T-helper 1 cell (primary cell): ENCODE measurements around the gene ADGRG1.

Experiments used
- DNase-seq, 5 donors: peaks; one replicate each; pipeline ENCODE4 v3.0.0-alpha.2; 2012 to 2020

ADGRG1 gene

DNA sequence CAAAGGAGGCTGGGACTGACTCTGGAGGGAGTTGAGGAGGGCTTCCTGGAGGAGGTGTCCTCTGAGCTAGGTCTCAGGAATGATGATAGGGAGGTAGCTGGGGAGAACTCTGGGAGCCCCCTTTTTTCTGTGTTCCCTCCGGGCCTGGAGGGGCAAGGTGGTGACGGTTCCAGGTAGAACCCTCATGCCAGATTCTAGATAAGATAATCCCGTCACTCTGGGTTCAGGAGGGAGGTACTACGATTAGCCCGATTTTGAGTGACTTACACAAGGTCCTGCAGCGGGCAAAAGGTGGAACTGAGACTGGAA lies 21.0 kb downstream of the ADGRG1 start:
- no peak for DNase-seq

DNA sequence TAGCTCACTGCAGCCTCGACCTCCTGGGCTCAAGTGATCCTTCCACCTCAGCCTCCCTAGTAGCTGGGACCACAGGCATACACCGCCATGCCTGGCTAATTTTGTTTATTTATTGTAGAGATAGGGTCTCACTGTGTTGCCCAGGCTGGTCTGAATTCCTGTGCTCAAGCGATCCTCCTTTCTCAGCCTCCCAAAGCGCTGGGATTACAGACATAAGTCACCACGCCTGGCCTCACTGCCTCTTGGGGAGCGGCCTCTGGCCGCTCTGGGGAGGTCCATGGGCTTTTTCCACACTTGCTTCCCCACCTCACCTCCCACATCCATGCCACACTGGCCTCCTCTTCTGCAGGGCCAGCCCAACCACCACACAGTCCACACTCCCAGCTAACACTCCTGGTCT lies 21.4 kb downstream of the ADGRG1 start:
- DNase-seq = no peak

DNA sequence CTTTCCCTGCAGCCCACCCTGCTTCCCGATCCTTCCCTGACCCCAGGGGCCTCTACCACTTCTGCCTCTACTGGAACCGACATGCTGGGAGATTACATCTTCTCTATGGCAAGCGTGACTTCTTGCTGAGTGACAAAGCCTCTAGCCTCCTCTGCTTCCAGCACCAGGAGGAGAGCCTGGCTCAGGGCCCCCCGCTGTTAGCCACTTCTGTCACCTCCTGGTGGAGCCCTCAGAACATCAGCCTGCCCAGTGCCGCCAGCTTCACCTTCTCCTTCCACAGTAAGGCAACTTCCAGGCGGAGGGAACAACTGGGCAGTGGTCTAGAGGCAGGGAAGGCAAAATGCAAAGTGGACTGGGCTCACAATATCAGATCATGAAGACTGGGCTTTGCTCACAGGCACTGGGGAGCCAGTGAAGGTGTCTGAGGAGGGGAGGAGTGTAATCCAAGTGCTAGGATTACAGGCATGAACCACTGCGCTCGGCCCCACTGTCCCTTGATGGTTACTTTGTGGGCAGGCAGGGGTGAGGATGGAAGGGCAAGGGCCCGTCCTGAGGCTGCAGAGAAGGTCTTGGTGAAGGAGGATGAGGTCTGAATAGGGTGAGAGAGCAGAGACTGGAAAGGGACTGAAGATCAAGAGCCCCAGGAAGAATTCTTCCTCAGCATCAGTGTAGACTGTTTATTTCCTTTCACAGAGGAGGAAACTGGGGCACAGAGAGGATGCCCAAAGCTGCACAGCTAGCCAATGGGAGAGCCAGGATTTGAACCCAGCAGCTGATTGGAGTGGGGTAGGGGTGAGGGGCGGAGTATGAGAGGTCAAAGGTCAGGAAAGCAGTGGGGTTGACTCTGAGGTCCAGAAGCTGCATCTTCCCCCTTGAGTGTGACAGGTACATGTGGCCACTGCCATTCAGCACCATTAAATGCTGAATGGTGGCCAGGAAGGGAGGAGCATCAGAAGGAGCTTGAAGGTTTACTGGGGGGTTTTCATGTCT lies 23.2 kb downstream of the ADGRG1 start:
- DNase-seq = peak in 1 of 5 donors; percentile 71

DNA sequence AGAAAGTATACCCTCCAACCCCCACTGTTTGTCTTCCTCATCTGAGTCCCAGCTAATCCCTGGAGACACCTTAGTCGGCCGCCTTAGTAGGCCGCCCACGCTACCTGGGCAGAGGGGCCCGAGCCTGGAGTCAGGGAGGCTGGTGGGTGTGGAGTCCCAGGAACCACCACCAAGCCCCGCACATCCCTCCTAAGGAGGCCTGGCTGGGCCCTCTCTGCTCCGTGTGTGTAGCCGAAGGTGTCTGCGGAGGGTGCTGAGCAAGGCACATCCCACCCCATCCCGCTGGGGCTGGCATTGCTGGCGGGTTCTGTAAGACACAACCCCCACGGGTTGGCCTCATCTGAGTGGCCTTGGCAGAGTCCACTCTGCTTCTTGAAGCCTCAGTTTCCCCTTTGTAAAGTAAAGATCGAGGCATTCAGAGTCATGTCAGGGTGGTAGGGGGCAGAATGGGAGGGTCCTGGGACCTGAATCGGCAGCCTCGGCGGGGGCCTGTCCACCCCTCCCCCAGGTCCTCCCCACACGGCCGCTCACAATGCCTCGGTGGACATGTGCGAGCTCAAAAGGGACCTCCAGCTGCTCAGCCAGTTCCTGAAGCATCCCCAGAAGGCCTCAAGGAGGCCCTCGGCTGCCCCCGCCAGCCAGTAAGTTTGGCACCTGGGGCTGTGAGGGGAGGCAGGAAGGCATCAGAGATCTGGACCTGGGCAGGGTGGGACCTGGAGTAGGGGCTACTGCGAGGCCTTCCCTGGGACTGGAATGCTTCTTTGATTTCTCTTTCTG lies 24.5 kb downstream of the ADGRG1 start:
- no peak for DNase-seq

DNA sequence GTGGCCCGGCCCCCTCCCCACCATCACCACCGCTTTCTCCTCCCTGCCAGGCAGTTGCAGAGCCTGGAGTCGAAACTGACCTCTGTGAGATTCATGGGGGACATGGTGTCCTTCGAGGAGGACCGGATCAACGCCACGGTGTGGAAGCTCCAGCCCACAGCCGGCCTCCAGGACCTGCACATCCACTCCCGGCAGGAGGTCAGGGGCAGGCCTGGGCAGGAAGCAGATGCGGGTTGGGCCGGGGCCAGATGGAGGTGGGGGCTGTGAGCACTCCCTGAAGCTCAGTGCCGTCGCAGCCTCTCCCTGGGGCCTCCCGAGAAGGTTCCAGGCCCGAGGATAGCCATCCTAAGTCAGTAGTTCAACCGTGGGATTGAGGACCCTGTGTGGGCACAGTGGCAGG lies 25.5 kb downstream of the ADGRG1 start:
- DNase-seq = no peak

DNA sequence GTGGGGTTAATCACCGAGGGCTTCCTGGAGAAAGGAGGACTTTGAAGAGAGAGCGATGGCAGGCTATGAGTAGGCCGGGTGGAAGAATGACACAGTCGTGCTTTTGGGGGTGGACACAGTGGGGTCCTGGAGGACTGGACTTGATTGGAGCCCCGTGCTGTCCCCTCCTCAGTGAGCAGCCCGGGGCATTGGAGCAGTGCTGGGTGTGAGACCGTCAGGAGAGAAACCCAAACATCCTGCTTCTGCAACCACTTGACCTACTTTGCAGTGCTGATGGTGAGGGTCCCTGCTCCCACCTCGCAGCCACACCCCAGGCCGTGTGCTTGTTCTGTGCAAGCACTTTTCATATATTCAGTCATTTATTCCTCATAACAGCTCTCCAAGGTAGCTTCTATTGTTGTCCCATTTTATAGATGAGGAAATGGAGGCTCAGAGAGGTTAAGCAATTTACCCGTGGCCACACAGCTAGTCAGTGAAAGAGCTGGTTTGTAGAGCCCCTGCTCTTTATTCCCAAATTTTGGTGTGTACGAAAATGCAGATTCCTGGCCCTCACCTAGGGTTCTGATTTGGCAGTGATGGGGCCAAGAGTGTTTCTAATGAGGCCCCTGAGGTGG lies 28.0 kb downstream of the ADGRG1 start:
- no peak for DNase-seq

DNA sequence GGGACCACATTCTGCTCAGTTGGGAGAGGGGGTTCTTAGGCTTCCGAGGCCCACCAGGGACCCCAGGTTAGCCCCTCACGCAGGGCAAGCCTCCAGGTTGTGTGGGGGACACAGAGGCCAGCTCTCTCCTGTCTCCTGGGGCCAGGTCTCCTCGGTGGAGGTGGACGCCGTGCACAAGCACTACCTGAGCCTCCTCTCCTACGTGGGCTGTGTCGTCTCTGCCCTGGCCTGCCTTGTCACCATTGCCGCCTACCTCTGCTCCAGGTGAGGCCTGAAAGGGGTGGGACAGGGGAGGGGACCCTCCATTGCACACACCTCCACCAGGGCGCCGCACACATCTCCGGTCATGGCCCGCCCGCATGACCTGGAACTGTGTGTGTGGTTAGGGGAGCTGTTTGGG lies 28.8 kb downstream of the ADGRG1 start:
- DNase-seq = no peak

DNA sequence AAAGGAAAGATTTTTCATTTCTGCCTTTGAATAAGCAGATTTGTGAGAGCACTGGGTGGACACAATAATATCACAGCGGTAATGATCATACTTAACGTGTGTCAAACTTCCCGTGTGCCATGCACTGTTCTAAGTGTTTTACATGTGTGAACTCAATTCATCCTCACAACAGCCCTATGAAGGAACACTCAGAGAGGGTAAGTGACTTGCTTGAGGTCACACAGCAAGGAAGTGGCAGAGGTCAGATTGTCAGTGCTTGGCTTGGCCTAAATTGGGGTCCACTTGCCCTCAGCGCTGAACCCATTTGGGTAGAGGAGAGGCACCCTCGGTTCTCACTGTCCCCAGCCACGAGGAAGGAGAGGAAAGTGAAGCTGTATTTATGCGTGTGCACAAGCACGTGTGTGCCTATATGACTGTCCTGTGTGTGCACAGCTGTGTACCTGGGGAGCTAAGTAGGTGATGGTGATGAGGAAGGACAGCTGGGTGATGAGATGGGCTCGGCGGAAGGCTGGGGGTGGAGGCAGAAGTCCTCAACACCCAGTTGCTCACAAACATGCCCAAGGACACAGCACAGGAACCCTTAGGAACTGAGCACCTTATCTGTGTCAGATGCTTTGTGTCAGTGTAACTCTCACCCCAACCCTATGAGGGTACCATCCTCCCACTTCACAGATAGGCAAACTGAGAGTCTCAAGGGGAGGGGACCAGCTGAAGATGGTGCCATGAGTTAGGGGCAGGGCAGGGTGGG lies 29.9 kb downstream of the ADGRG1 start:
- DNase-seq = no peak

DNA sequence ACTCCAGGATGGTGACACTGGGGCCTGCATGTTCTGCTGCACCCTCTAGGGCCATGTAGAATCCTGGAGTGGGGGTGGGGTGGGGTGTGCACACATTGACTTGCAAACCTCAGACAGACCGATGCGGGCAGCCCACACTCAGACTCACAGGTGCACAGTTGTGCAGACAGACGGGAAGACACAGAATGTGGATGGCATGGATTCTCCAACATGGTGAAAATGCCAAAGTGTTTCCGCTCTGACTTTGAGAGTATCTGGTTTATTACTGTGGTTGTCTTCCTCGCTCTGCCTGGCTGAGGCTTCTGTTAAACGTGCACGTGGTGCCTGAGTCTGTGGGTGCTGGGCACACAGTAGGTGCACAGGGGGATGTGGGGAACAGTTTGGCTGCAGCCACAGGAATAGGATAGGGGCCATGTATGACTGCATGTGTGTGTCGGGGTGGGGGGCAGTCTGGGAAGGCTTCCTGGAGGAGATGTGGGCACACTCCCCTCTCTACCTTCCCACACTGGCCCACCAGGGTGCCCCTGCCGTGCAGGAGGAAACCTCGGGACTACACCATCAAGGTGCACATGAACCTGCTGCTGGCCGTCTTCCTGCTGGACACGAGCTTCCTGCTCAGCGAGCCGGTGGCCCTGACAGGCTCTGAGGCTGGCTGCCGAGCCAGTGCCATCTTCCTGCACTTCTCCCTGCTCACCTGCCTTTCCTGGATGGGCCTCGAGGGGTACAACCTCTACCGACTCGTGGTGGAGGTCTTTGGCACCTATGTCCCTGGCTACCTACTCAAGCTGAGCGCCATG lies 30.6 kb downstream of the ADGRG1 start:
- DNase-seq = no peak

DNA sequence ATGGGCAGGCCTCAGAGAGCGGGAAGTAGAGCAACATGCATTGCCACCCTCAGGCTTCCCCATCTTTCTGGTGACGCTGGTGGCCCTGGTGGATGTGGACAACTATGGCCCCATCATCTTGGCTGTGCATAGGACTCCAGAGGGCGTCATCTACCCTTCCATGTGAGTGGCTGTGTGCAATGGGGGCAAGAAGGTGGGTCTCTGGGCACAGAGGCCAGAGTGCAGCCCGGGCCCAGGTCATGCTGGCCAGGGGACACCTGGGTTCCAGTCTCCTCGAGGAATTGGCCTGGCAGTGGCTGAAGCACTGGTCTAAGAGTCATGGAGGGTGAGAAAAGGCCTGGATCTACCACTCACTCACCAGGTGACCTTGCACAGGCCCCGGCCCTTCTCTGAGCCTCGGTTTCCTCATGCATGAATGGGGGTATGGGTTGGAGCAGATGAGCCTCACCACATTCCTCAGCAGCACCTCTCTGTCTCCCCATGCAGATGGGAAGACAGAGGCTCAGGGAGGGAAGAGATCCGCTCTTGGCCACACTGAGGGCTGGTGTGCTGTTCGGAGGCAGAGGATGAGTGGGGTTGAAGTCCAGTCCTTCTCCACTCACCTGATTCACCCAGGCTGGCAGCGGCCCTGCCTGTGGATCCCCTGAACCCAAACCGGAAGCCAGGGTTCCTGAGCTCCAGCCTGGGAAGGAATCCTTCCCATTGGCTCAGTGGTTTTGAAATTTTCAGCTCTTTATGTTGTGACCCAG lies 32.5 kb downstream of the ADGRG1 start:
- DNase-seq = no peak

DNA sequence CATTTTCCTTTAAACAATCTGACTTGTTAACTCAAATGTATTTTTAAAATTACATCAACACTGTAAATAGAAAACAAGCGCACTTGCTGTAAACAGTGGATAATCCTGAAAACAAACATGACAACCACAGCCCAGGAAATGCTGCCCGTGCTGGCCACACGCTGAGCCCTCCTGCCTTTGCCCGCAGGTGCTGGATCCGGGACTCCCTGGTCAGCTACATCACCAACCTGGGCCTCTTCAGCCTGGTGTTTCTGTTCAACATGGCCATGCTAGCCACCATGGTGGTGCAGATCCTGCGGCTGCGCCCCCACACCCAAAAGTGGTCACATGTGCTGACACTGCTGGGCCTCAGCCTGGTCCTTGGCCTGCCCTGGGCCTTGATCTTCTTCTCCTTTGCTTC lies 33.1 kb downstream of the ADGRG1 start:
- DNase-seq = no peak

DNA sequence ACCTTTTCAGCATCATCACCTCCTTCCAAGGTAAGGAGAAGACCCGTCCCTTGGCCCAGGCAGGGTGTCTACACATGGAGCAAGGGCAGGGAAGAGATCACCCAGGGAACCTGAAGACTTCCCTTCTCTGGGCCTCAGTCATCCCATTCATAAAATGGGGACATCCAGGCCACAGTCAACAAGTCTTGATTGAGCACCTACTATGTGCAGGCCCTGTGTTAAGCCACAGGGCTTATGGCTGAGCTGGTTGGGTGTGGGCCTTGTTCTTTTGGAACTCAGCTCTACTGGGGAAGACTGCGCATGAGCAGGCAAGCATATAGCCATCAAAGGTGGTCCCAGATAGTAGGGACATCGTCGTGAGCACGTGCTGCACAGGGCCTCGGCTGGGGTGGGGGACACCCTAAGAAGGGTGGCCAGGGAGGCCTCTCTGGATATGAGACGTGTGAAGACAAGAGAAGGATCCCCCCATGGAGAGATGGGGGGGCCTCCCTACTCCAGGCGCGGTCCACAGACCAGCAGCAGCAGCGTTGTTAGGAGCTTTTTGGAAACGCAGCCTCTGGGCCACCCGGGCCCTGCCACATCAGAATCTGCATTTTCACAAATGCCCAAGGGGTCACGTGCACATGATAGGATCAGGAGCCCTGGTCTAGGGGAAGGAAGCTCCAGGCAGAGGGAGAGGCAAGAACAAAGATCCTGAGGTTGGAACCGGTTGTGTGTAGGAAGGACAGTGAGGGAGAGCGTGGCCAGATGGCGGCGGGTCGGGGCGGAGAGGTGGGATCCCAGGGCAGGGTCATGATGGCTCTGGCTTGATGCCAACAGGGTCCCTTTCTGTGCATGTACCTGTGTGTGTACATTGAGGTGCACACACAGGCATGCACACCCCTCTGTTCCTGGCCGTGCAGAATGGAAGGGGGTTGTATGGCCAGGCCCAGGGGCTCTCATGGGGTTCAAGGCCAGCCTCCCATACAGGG lies 33.8 kb downstream of the ADGRG1 start:
- DNase-seq = no peak

DNA sequence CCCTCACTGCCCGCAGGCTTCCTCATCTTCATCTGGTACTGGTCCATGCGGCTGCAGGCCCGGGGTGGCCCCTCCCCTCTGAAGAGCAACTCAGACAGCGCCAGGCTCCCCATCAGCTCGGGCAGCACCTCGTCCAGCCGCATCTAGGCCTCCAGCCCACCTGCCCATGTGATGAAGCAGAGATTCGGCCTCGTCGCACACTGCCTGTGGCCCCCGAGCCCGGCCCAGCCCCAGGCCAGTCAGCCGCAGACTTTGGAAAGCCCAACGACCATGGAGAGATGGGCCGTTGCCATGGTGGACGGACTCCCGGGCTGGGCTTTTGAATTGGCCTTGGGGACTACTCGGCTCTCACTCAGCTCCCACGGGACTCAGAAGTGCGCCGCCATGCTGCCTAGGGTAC lies 35.0 kb downstream of the ADGRG1 start:
- DNase-seq = no peak

DNA sequence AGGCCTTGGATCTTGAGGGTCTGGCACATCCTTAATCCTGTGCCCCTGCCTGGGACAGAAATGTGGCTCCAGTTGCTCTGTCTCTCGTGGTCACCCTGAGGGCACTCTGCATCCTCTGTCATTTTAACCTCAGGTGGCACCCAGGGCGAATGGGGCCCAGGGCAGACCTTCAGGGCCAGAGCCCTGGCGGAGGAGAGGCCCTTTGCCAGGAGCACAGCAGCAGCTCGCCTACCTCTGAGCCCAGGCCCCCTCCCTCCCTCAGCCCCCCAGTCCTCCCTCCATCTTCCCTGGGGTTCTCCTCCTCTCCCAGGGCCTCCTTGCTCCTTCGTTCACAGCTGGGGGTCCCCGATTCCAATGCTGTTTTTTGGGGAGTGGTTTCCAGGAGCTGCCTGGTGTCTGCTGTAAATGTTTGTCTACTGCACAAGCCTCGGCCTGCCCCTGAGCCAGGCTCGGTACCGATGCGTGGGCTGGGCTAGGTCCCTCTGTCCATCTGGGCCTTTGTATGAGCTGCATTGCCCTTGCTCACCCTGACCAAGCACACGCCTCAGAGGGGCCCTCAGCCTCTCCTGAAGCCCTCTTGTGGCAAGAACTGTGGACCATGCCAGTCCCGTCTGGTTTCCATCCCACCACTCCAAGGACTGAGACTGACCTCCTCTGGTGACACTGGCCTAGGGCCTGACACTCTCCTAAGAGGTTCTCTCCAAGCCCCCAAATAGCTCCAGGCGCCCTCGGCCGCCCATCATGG lies 35.7 kb downstream of the ADGRG1 start:
- no peak for DNase-seq

DNA sequence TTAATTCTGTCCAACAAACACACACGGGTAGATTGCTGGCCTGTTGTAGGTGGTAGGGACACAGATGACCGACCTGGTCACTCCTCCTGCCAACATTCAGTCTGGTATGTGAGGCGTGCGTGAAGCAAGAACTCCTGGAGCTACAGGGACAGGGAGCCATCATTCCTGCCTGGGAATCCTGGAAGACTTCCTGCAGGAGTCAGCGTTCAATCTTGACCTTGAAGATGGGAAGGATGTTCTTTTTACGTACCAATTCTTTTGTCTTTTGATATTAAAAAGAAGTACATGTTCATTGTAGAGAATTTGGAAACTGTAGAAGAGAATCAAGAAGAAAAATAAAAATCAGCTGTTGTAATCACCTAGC lies 36.2 kb downstream of the ADGRG1 start:
- DNase-seq = no peak

DNA sequence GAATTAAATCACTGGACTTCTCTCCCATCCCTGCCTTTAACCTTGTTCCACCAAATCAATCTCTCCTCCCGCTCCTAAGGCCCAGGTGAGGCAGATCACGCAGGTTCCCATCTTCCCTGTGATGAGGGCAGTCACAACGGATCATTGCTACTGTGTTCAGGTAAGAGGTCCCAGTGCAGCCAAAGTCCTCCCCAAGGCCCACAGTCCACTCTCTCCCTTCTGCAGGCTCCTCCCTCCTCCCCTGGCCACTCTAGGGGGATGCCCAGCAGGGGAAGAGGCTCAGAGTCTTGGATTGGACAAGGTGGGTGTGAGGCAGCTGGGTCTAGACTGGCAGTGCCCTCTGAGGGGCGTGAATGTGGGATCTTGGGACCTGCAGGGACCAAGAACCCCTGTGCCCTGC lies 37.1 kb downstream of the ADGRG1 start:
- DNase-seq = no peak

DNA sequence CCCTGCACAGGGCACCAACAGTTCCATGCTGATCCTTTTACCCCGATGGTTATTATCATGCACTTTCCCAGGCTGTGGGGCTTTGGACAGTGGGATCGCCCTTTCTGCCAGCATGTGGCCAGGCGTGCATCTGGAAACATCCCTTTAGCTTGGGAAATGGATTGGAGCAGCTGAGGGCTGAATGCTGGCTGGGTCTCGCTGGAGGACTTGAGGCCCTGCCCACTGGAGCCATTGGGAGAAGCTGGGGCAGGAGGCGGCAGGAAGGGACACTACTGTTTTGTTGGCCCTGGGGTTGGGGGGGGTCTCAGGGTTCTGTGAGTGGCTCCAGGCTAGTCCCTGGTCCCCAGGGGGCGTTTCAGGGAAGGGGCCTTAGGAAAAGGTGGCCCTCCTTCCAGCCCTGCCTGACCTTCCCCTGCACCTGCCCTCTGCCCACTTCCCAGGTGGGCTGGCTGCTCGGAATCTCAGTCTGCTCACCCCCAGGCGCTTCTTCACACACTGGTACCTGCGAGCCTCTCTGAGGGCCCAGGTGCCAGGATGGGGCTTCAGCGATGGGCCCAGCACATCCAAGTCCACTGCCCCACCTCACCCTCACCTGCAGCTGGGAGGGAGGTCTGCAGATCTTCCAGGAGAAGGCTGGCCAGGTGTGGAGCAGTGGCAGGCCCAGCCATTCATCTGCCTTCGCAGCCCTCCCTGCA lies 38.1 kb downstream of the ADGRG1 start:
- no peak for DNase-seq

DNA sequence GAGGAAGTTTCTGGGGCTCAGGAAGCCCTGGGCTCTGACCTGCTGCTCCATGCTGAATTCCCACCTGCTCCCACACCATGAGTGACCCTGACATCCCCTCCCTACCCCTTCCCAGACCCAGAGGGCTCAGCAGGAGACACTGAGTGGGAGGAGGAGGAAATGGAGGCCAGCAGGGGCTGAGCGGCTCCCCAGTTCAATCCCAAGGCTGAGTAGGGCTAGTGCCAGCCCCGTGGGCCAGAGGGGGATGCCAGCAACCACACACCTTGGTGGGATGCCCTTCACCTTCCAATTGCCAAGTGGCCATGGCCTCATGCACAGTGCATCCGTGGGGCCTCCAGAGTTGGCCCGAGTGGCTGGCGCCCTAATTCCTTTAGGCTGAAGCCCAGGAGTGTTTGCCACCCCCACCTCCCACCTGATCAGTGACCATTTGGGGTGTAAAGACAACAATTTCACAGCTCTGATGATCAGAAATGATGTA lies 38.7 kb downstream of the ADGRG1 start:
- DNase-seq = no peak
